ENCODE results near the gene F10. TPM values are rescaled to one million over a fixed set of nuclear protein-coding genes. Genes with fewer than 3 reads are reported as not detected.

The F10 gene
- total and polyA plus RNA-seq, 2 experiments from 2014 or later: 143 to 148 TPM

DNA sequence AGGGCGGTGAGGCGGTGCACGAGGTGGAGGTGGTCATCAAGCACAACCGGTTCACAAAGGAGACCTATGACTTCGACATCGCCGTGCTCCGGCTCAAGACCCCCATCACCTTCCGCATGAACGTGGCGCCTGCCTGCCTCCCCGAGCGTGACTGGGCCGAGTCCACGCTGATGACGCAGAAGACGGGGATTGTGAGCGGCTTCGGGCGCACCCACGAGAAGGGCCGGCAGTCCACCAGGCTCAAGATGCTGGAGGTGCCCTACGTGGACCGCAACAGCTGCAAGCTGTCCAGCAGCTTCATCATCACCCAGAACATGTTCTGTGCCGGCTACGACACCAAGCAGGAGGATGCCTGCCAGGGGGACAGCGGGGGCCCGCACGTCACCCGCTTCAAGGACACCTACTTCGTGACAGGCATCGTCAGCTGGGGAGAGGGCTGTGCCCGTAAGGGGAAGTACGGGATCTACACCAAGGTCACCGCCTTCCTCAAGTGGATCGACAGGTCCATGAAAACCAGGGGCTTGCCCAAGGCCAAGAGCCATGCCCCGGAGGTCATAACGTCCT lies 26.4 kb downstream of the F10 start:
- no peak for DNase-seq (ENCODE audit: low spot score)
- Histone ChIP-seq H3K4me2 (no peak overlapping the region), H2AFZ (no peak overlapping the region), H4K20me1 (ENCODE audit: insufficient read depth, poor library complexity, severe bottlenecking) (no peaks in the 10 kb centered on the region), H3K4me1 (ENCODE audit: insufficient read depth) (peaks cover 13% of the 10 kb centered on the region), H3K27me3 (no peaks in the 10 kb centered on the region), H3K4me3 (no peak overlapping the region), H3K36me3 (replicated peaks; ENCODE audit: insufficient read depth, low read depth) (no peaks in the 10 kb centered on the region), H3K9me2 (replicated peaks; ENCODE audit: insufficient read depth) (no peaks in the 10 kb centered on the region), H3K9me3 (ENCODE audit: low read depth) (no peaks in the 10 kb centered on the region), H3K79me2 (no peaks in the 10 kb centered on the region), H3K27ac (no peak overlapping the region)
- WGBS (ENCODE audit: low lambda C conversion rate, missing lambda C conversion rate): 97% methylated on average over 22 of the region's 38 CpGs
- no peak for TF ChIP-seq EZH2 (IDR thresholded peaks at IDR 0.05; ENCODE audit: borderline replicate concordance)
- no peak for TF ChIP-seq EZH2phosphoT487 (IDR thresholded peaks at IDR 0.05; ENCODE audit: low read depth, severe bottlenecking, unreplicated experiment)
- TF ChIP-seq, protein P1, sequence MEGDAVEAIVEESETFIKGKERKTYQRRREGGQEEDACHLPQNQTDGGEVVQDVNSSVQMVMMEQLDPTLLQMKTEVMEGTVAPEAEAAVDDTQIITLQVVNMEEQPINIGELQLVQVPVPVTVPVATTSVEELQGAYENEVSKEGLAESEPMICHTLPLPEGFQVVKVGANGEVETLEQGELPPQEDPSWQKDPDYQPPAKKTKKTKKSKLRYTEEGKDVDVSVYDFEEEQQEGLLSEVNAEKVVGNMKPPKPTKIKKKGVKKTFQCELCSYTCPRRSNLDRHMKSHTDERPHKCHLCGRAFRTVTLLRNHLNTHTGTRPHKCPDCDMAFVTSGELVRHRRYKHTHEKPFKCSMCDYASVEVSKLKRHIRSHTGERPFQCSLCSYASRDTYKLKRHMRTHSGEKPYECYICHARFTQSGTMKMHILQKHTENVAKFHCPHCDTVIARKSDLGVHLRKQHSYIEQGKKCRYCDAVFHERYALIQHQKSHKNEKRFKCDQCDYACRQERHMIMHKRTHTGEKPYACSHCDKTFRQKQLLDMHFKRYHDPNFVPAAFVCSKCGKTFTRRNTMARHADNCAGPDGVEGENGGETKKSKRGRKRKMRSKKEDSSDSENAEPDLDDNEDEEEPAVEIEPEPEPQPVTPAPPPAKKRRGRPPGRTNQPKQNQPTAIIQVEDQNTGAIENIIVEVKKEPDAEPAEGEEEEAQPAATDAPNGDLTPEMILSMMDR (IDR thresholded peaks at IDR 0.05; ENCODE audit: poor library complexity): no peak

DNA sequence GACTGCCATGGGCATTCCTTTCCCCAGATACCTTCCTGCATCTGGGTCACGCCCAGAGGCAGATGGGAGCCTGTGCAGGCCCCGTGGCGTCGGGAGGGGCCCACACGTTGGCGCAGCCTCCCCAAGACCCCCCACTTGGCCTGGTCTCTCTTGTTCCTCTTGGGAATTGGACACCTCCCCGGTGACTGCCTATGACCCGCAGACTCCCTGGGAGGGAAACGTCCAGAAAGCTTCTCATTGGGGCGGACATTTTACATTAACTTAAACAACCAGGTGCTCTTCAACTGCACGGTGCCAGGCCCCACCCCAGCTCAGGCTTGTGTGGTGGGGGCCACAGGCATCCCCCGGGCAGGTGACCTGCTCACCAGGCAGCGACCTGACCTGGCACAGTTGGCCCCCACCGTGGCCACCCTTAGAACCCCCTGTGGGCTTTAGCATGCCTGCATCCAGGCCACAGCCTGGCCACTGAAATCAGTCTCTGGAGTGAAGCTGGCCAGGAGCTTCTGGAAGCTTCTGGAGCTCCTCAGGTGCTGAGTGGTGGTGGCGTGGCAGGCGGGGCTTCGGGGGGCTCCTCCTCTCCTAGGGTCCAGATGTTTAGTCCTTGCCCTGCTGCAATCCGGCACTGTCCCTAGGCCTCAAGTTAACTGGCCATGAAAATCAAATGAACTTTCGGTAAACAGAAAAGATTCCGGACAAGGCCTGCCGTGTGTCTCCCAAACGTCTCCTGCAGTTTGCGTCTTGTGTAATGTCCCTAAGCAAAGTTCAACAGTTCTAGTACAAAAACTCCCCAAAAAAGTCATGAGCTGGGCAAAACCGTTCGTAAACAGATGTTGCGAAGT lies 27.3 kb downstream of the F10 start:
- Histone ChIP-seq H3K4me2 (no peak overlapping the region), H3K9me3 (ENCODE audit: low read depth) (no peaks in the 10 kb centered on the region)

GRCh38 chr13:113150550-113151365 lies 28.2 kb downstream of the F10 start:
- Histone ChIP-seq H3K4me3 (no peak overlapping the region), H3K4me1 (ENCODE audit: insufficient read depth) (peaks cover 13% of the 10 kb centered on the region), H3K79me2 (no peaks in the 10 kb centered on the region), H3K27me3 (no peaks in the 10 kb centered on the region), H3K9me2 (replicated peaks; ENCODE audit: insufficient read depth) (no peaks in the 10 kb centered on the region), H2AFZ (no peak overlapping the region), H3K4me2 (no peak overlapping the region), H4K20me1 (ENCODE audit: insufficient read depth, poor library complexity, severe bottlenecking) (no peaks in the 10 kb centered on the region), H3K9me3 (ENCODE audit: low read depth) (no peaks in the 10 kb centered on the region), H3K36me3 (replicated peaks; ENCODE audit: insufficient read depth, low read depth) (no peaks in the 10 kb centered on the region), H3K27ac (peak overlapping the region; percentile 23)
- 89% methylated on average over 30 of the region's 31 CpGs for WGBS (ENCODE audit: low lambda C conversion rate, missing lambda C conversion rate)
- DNase-seq (ENCODE audit: low spot score): no peak
- no peak for TF ChIP-seq EZH2phosphoT487 (IDR thresholded peaks at IDR 0.05; ENCODE audit: low read depth, severe bottlenecking, unreplicated experiment)
- TF ChIP-seq, protein P1 (IDR thresholded peaks at IDR 0.05; ENCODE audit: poor library complexity): no peak
- no peak for TF ChIP-seq EZH2 (IDR thresholded peaks at IDR 0.05; ENCODE audit: borderline replicate concordance)

More for the DNA sequence above, 27.3 kb downstream of the F10 start:
- TF ChIP-seq, protein P1 (IDR thresholded peaks at IDR 0.05; ENCODE audit: poor library complexity): no peak
- TF ChIP-seq EZH2phosphoT487 (IDR thresholded peaks at IDR 0.05; ENCODE audit: low read depth, severe bottlenecking, unreplicated experiment) (no peak), EZH2 (IDR thresholded peaks at IDR 0.05; ENCODE audit: borderline replicate concordance) (no peak)
- H3K4me3 ChIP-seq: no peak overlapping the region
- DNase-seq (ENCODE audit: low spot score): no peak
- no peaks in the 10 kb centered on the region for H4K20me1 ChIP-seq (ENCODE audit: insufficient read depth, poor library complexity, severe bottlenecking)
- no peaks in the 10 kb centered on the region for H3K36me3 ChIP-seq (replicated peaks; ENCODE audit: insufficient read depth, low read depth)
- H3K79me2 ChIP-seq: no peaks in the 10 kb centered on the region
- no peak overlapping the region for H3K27ac ChIP-seq
- peaks cover 13% of the 10 kb centered on the region for H3K4me1 ChIP-seq (ENCODE audit: insufficient read depth)
- 94% methylated on average over 26 of the region's 26 CpGs for WGBS (ENCODE audit: low lambda C conversion rate, missing lambda C conversion rate)
- no peak overlapping the region for H2AFZ ChIP-seq
- H3K27me3 ChIP-seq: no peaks in the 10 kb centered on the region
- no peaks in the 10 kb centered on the region for H3K9me2 ChIP-seq (replicated peaks; ENCODE audit: insufficient read depth)
